ENCODE measurements around the gene TECPR2. TPM values are rescaled to one million over a fixed set of nuclear protein-coding genes. Genes with fewer than 3 reads are reported as not detected.

Gene TECPR2
- total RNA-seq, 2 donors from 2014 or later = 27.7 to 28.0 TPM

DNA sequence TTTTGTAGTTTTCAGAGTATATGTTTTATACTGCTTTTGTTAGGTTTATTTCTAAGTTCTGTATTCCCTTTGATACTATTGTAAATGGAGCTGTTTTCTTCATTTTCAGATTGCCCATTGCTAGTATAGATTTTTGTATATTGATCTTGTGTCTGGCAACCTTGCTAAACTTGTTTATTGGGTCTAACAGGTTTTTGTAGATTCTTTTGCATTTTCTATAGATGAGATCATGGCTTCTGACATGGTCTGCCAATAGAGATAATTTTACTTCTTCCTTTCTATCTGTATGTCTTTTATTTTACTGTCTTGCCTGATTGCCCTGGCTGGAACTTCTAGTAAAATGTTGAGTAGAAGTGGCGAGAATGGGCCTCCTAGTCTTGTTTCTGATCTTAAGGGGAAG lies 106.5 kb downstream of the TECPR2 start:
- WGBS, 2 experiments (ENCODE audit: insufficient coverage in 1 of 2, insufficient read length in 1 of 2) = 88% methylated on average over 1 of the region's 1 CpG; no CpG with 5 or more reads in 1 of the 2 experiments
- Histone ChIP-seq H3K4me1 (ENCODE audit: control insufficient read depth, insufficient read depth, low read length) (no peaks in the 10 kb centered on the region), H3K9ac (ENCODE audit: extremely low read depth, low read length, poor library complexity, severe bottlenecking) (no peak overlapping the region), H3K27ac (ENCODE audit: low read depth, low read length) (no peak overlapping the region), H3K4me3 (ENCODE audit: low read length) (no peak overlapping the region), H3K27me3 (ENCODE audit: control insufficient read depth, insufficient read depth, low read length, poor library complexity, severe bottlenecking) (no peaks in the 10 kb centered on the region), H3K36me3 (ENCODE audit: control insufficient read depth, insufficient read depth, low read length) (no peaks in the 10 kb centered on the region), H3K9me3 (ENCODE audit: control insufficient read depth, low read length) (peaks cover 7% of the 10 kb centered on the region)
- H3K36me3 Mint-ChIP-seq (ENCODE audit: low read depth) = peaks cover 48% of the 10 kb centered on the region
- no peak overlapping the region for H3K27ac Mint-ChIP-seq
- peaks cover 8% of the 10 kb centered on the region for H3K9me3 Mint-ChIP-seq
- no peak for DNase-seq
- no peaks in the 10 kb centered on the region for H3K27me3 Mint-ChIP-seq (ENCODE audit: insufficient read depth)
- no peaks in the 10 kb centered on the region for H3K4me1 Mint-ChIP-seq
- no peak overlapping the region for H3K4me3 Mint-ChIP-seq
- TF ChIP-seq, protein P1, sequence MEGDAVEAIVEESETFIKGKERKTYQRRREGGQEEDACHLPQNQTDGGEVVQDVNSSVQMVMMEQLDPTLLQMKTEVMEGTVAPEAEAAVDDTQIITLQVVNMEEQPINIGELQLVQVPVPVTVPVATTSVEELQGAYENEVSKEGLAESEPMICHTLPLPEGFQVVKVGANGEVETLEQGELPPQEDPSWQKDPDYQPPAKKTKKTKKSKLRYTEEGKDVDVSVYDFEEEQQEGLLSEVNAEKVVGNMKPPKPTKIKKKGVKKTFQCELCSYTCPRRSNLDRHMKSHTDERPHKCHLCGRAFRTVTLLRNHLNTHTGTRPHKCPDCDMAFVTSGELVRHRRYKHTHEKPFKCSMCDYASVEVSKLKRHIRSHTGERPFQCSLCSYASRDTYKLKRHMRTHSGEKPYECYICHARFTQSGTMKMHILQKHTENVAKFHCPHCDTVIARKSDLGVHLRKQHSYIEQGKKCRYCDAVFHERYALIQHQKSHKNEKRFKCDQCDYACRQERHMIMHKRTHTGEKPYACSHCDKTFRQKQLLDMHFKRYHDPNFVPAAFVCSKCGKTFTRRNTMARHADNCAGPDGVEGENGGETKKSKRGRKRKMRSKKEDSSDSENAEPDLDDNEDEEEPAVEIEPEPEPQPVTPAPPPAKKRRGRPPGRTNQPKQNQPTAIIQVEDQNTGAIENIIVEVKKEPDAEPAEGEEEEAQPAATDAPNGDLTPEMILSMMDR (conservative IDR thresholded peaks at IDR 0.05) = no peak

DNA sequence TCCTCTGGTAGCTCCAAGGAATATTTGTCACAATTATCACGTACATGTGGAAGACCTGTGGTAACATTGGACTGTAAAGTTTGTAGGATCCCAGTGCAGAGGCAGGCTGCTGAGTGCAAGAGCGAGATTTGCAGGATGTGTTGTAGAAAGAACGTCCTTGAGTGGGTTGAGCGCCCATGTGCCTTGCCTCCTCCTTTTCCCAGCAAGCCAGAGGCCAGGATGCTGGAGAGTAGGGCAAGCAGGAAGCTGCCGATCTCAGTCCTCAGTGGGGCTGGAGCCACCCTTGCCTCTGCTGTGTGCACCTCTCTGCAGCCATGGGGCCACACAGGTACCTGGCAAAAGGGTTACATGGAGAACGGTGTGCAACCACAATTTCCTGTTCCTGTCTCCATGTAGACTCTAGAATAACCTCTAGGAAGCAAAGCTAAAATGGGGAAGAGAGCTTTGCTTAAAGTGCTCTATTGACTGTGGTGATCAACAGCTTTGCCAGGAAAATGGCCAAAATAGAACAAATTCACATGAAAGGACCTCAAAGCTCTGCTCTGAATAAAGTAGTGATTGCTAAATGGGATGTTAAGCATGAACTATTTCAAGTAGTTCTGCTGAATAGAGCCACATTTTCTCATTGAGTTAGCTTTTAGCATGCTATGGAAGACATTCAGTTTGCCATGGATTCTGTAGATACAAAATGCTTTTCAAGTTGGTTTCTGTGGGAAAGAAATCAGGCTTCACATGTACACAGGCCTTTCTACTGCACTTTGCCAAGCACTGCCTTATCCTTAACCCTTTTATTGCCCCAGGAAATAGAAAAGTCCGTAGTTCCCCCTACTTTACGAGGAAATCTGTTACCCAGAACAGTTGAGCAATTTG lies 109.4 kb downstream of the TECPR2 start:
- Mint-ChIP-seq H3K36me3 (ENCODE audit: low read depth) (peaks cover 36% of the 10 kb centered on the region), H3K4me3 (no peak overlapping the region), H3K9me3 (peaks cover 8% of the 10 kb centered on the region), H3K4me1 (no peaks in the 10 kb centered on the region), H3K27me3 (ENCODE audit: insufficient read depth) (no peaks in the 10 kb centered on the region), H3K27ac (no peak overlapping the region)
- Histone ChIP-seq H3K9ac (ENCODE audit: extremely low read depth, low read length, poor library complexity, severe bottlenecking) (no peak overlapping the region), H3K4me1 (ENCODE audit: control insufficient read depth, insufficient read depth, low read length) (no peaks in the 10 kb centered on the region), H3K36me3 (ENCODE audit: control insufficient read depth, insufficient read depth, low read length) (no peaks in the 10 kb centered on the region), H3K4me3 (ENCODE audit: low read length) (no peak overlapping the region), H3K9me3 (ENCODE audit: control insufficient read depth, low read length) (peaks cover 7% of the 10 kb centered on the region), H3K27me3 (ENCODE audit: control insufficient read depth, insufficient read depth, low read length, poor library complexity, severe bottlenecking) (no peaks in the 10 kb centered on the region), H3K27ac (ENCODE audit: low read depth, low read length) (no peak overlapping the region)
- DNase-seq = no peak
- TF ChIP-seq, protein P1 (conservative IDR thresholded peaks at IDR 0.05) = no peak
- 92 to 98% methylated on average over 8 of the region's 8 CpGs for WGBS, 2 experiments (ENCODE audit: insufficient coverage in 1 of 2, insufficient read length in 1 of 2)

DNA sequence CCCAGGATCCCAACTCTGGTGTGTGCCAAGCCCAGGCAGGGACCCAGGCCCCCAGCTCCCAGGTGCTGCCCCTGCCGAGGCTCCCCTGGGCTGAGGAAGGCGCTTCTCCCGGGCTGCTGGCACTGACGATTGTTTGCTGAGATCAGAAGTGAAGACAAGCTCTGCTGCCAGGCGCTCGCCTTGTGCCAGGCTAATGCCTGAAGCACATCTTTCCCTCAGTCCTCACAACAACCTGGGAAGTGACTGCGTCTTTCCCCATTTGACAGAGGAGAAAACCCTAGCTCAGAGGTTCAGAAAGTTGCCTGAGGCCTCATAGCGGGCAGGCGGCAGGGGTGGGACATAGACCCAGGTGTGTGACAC lies 110.0 kb downstream of the TECPR2 start:
- 96% methylated on average over 5 to 9 of the region's 9 CpGs for WGBS, 2 experiments (ENCODE audit: insufficient coverage in 1 of 2, insufficient read length in 1 of 2)

More for the DNA sequence above, 110.0 kb downstream of the TECPR2 start:
- Mint-ChIP-seq H3K9me3 (peaks cover 6% of the 10 kb centered on the region), H3K4me1 (no peaks in the 10 kb centered on the region), H3K27me3 (ENCODE audit: insufficient read depth) (no peaks in the 10 kb centered on the region), H3K4me3 (no peak overlapping the region), H3K27ac (no peak overlapping the region), H3K36me3 (ENCODE audit: low read depth) (peaks cover 31% of the 10 kb centered on the region)
- TF ChIP-seq, protein P1 (conservative IDR thresholded peaks at IDR 0.05) = no peak
- no peak overlapping the region for H3K9ac ChIP-seq (ENCODE audit: extremely low read depth, low read length, poor library complexity, severe bottlenecking)
- H3K9me3 ChIP-seq (ENCODE audit: control insufficient read depth, low read length) = peaks cover 7% of the 10 kb centered on the region
- H3K36me3 ChIP-seq (ENCODE audit: control insufficient read depth, insufficient read depth, low read length) = no peaks in the 10 kb centered on the region
- H3K27ac ChIP-seq (ENCODE audit: low read depth, low read length) = no peak overlapping the region
- no peak for DNase-seq
- no peaks in the 10 kb centered on the region for H3K27me3 ChIP-seq (ENCODE audit: control insufficient read depth, insufficient read depth, low read length, poor library complexity, severe bottlenecking)
- H3K4me1 ChIP-seq (ENCODE audit: control insufficient read depth, insufficient read depth, low read length) = no peaks in the 10 kb centered on the region
- no peak overlapping the region for H3K4me3 ChIP-seq (ENCODE audit: low read length)
